ENCODE measurements around the gene SIN3B. TPM values are rescaled to one million over a fixed set of nuclear protein-coding genes. Genes with fewer than 3 reads are reported as not detected.

Gene SIN3B
- total RNA-seq, 1 donor from 2014 or later = 73.1 TPM

DNA sequence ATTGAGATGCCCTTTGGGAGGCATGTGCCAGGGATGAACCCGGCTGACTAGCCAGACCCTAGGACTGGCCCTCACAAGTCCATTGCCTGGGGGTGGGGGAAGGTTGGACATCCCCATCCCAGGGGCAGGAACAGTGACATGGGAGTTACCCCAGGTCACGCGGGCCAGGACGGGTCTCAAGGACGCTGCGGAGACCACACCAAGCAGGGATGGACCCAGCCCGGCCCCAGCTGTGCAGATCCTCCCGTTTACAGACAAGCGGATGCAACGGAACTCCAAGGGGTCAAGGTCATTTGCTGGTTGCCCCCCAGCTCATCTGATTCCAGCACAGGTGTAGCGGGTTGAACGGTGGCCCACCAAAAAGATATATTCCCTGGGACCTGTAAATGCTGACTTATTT lies 79.6 kb downstream of the SIN3B start:
- ChIA-PET CTCF (no interaction called here), POLR2A (no interaction called here)
- intact Hi-C loops (cut with micrococcal nuclease) = no loop called here
- ATAC-seq (ENCODE audit: low read depth) (no peak), DNase-seq (no peak)
- H3K9me3 Mint-ChIP-seq = peaks cover 17% of the 10 kb centered on the region
- no peaks in the 10 kb centered on the region for H3K27me3 Mint-ChIP-seq
- no peaks in the 10 kb centered on the region for H3K4me1 Mint-ChIP-seq
- no peak overlapping the region for H3K4me3 Mint-ChIP-seq
- H3K36me3 Mint-ChIP-seq (ENCODE audit: low read depth) = no peaks in the 10 kb centered on the region
- no peak for TF ChIP-seq CTCF (IDR thresholded peaks at IDR 0.05)
- no peak overlapping the region for H3K27ac Mint-ChIP-seq

- Mint-ChIP-seq H3K4me1 (no peaks in the 10 kb centered on the region), H3K4me3 (no peak overlapping the region), H3K27me3 (no peaks in the 10 kb centered on the region), H3K27ac (no peak overlapping the region), H3K36me3 (ENCODE audit: low read depth) (no peaks in the 10 kb centered on the region), H3K9me3 (peaks cover 18% of the 10 kb centered on the region)
- CTCF ChIA-PET = no interaction called here
- intact Hi-C loops (cut with micrococcal nuclease) = no loop called here
- ATAC-seq (ENCODE audit: low read depth) (no peak), DNase-seq (no peak)
- TF ChIP-seq CTCF (IDR thresholded peaks at IDR 0.05) = no peak
- POLR2A ChIA-PET = no interaction called here
Observed at GRCh38 chr19:16911046-16911445, 81.8 kb downstream of the SIN3B start.

GRCh38 chr19:16912780-16913179 lies 83.6 kb downstream of the SIN3B start:
- POLR2A ChIA-PET = no interaction called here
- Mint-ChIP-seq H3K27ac (no peak overlapping the region), H3K9me3 (peaks cover 18% of the 10 kb centered on the region), H3K27me3 (peaks cover 3% of the 10 kb centered on the region), H3K36me3 (ENCODE audit: low read depth) (no peaks in the 10 kb centered on the region), H3K4me3 (no peak overlapping the region), H3K4me1 (no peaks in the 10 kb centered on the region)
- intact Hi-C loops (cut with micrococcal nuclease) = no loop called here
- no peak for TF ChIP-seq CTCF (IDR thresholded peaks at IDR 0.05)
- ATAC-seq (ENCODE audit: low read depth) = no peak
- CTCF ChIA-PET = no interaction called here
- DNase-seq = no peak

DNA sequence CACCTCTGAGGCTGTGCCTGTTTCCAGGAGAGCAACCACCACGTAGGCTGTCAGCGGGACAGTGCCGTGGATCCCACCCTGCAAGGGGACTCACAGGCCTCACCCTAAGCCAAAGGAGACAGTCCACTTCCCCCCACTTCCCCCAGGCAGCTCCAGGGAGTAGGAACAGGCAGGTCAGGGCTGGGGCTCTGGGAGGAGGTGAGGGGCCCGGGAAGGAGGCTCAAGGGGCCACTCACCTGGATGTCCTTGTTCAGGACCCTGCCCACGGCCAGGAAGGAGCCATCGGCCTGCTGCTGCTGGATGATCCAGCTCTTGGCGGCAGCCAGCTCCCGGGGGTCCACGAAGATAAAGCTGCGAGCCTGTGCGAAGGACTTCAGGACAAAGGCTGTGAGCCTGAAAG lies 85.2 kb downstream of the SIN3B start:
- TF ChIP-seq CTCF (IDR thresholded peaks at IDR 0.05) = no peak
- Mint-ChIP-seq H3K4me3 (no peak overlapping the region), H3K4me1 (no peaks in the 10 kb centered on the region), H3K36me3 (ENCODE audit: low read depth) (no peaks in the 10 kb centered on the region), H3K9me3 (peaks cover 20% of the 10 kb centered on the region), H3K27me3 (peaks cover 3% of the 10 kb centered on the region), H3K27ac (no peak overlapping the region)
- DNase-seq = no peak
- ATAC-seq (ENCODE audit: low read depth) = no peak
- ChIA-PET CTCF (no interaction called here), POLR2A (interaction anchor here (0.6 kb wide), 1 partner anchor 512 kb away, joined by 4 read pairs; no protein-coding TSS in a partner anchor)
- intact Hi-C loops (cut with micrococcal nuclease) = no loop called here

DNA sequence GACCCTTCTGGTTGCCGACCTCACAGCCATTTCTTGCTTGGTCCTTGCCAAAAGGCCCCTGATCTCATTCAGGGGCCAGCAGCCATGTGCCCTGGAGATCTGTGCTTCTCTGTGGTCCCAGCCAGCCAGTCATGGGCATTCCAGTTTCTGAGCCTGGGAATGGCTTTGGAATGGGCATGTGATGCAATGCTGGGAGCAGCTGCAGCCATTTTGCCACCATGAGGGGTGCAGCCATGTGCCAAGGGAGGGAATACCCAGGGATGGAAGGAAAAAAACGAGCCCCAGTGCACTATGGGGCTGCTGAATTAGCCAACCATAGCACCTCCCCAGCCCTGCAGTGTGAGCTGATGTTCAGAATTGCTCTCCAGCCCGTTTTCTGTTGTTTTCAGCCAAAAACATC lies 85.9 kb downstream of the SIN3B start:
- ChIA-PET CTCF (no interaction called here), POLR2A (no interaction called here)
- Mint-ChIP-seq H3K4me3 (no peak overlapping the region), H3K9me3 (peaks cover 20% of the 10 kb centered on the region), H3K27me3 (peaks cover 8% of the 10 kb centered on the region), H3K4me1 (no peaks in the 10 kb centered on the region), H3K27ac (no peak overlapping the region), H3K36me3 (ENCODE audit: low read depth) (no peaks in the 10 kb centered on the region)
- intact Hi-C loops (cut with micrococcal nuclease) = no loop called here
- ATAC-seq (ENCODE audit: low read depth) (no peak), DNase-seq (no peak)
- no peak for TF ChIP-seq CTCF (IDR thresholded peaks at IDR 0.05)
